ENCODE data around the gene VSTM1.

- TF ChIP-seq CTCF (IDR thresholded peaks at IDR 0.05; ENCODE audit: low read length), result no peak
- TF ChIP-seq EZH2 (optimal IDR thresholded peaks at IDR 0.05; ENCODE audit: low read depth, low read length), result no peak
- TF ChIP-seq EZH2phosphoT487 (IDR thresholded peaks at IDR 0.05; ENCODE audit: low read length), result no peak
Observed at GRCh38 chr19:54024660-54025059, 39.0 kb downstream of the VSTM1 start.
